Measurements from ENCODE around the gene RANBP3L.

DNA sequence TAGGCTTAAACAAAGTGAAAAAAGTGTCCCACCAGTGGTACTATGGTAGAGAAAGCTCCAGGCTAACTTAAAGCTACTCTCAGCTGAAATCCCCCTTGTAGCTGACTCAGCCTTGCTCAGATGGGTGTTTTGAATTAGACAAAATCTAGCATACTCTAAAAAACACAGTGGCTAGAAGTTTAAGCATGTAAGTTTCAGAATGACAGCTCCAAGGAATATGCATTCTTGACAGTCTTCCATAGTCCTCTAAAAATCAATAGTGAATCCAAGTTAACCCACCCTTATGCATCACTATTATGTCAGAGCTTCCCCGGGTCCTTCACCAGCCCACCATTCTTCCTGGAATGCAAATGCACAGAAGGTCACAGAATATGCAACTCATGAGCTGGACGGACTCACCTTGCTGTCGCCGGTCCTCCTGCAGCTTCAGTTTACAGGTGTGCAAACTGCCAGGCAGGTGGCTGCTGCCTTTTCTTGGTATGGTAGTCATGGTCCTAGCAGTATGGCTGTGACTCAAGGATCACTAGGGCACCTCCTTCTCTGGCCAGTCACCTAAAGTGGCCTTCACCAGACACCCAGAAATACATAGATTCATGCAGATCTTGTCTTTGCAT lies 668 bp downstream of the RANBP3L start:
- TF ChIP-seq EP300 (IDR thresholded peaks at IDR 0.05; ENCODE audit: borderline replicate concordance in 1 of 2, low read depth in 1 of 2, low read length in 1 of 2) (no peak), YY1 (IDR thresholded peaks at IDR 0.05; ENCODE audit: low read depth) (no peak)
- TF ChIP-seq, protein P1, sequence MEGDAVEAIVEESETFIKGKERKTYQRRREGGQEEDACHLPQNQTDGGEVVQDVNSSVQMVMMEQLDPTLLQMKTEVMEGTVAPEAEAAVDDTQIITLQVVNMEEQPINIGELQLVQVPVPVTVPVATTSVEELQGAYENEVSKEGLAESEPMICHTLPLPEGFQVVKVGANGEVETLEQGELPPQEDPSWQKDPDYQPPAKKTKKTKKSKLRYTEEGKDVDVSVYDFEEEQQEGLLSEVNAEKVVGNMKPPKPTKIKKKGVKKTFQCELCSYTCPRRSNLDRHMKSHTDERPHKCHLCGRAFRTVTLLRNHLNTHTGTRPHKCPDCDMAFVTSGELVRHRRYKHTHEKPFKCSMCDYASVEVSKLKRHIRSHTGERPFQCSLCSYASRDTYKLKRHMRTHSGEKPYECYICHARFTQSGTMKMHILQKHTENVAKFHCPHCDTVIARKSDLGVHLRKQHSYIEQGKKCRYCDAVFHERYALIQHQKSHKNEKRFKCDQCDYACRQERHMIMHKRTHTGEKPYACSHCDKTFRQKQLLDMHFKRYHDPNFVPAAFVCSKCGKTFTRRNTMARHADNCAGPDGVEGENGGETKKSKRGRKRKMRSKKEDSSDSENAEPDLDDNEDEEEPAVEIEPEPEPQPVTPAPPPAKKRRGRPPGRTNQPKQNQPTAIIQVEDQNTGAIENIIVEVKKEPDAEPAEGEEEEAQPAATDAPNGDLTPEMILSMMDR (IDR thresholded peaks at IDR 0.05): no peak
